HG02642 (cell line): ENCODE results near the gene KATNAL1.
"Not testable (repeated sequence)": the region's sequence is repeated elsewhere in the genome, so short reads cannot be mapped to it uniquely, and the experiment has no call there.

Experiments used
- ATAC-seq: cut with Tn5 transposase; IDR thresholded peaks from one replicate; pipeline ENCODE4 v1.9.1; 2021; ENCODE audit warnings: mild to moderate bottlenecking; ENCODE audit not compliant: unreplicated experiment, poor library complexity

KATNAL1 gene

DNA sequence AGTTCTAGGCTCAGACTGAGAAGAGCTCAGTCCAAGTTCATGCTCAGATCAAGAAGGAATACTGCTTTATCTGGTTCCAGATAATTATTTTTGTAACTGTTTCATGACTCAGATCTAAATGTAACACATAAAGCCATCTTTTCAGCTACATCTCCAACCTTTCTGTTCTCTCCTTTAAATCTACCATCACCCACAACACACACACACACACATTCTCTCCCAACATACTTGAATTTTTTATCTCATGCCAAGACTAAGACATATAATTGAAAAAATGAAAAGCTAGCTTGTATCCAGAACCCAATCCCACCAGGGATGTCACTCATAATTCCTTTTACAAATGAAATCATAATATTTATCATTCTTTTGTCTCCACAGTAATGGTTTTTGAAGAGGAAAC, 7.6 kb downstream of the KATNAL1 start:
- no peak for ATAC-seq

DNA sequence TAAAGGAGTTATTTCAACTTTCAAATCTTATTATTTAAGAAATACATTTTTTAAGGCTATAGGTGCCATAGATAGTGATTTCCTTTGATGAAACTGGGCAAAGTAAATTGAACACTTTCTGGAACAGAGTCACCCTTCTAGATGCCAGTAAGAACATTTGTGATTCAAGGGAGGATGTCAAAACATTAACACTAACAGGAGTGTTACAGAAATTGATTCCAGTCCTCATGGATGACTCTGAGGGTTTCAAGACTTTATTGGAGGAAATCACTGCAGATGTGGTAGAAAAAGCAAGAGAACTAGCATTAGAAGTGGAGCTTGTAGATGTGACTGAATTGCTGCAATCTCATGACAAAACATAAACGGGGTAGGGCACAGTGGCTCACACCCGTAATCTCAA, 12.2 kb downstream of the KATNAL1 start:
- ATAC-seq: no peak

DNA sequence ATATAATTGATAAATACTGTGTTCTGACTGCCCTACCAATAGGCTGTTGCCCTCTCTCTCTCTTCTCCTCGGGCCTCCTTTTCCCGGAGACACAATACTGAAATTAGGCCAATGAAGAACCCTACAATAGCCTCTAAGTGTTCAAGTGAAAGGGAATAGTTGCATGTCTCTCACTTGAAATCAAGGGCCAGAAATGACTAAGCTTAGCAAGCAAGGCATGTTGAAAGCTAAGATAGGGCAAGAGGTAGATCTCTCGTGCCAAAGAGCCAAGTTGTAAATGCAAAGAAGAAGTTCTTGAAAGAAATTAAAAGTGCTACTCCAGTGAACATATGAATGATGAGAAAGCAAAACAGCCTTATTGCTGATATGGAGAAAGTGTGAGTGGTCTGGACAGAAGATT, 13.3 kb downstream of the KATNAL1 start:
- ATAC-seq: no peak

DNA sequence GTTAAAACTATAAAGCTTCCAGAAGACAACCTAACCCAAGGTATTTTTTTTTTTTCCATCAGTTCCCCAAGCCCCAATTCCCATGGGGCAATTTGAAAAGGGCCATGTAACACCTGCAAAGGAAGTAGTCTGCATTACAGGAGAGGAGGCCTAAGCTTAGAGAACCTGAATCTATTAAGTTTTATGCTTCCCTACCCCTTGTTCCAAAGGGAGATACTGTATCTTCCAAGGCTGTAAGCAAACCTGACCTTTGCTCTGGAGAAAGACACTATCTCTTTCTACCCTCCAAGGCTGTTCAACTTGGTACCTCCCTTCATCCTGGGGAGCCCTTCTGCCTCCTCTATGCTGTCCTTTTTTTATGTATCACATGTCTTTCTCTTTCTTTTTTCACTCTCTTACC, 15.0 kb downstream of the KATNAL1 start:
- no peak for ATAC-seq

DNA sequence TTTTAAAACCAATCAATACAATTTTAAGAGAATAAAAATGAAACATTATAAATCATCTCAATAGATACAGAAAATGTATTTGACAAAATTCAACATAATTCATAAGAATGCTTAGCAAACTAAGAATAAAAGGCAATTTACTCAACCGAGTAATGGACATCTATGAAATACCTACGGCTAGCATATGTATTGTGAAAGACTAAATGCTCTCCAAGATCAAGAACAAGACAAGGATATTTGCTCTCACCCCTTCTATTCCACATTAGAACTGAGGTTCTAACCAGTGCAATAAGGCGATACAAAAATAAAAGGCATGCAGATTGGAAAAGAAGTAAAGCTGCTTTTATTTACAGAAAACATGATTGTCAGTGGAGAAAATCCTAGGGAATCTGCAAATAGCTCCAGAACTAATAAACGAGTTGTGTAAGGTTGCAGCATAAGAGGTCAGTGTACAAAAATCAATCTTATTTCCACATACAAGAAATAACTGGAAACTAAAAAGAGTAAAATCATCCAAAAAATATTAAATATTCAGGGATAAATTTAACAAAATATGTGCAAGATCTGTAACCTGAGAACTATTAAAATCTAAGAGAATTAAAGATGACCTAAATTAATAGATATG, 16.4 kb downstream of the KATNAL1 start:
- ATAC-seq: no peak

DNA sequence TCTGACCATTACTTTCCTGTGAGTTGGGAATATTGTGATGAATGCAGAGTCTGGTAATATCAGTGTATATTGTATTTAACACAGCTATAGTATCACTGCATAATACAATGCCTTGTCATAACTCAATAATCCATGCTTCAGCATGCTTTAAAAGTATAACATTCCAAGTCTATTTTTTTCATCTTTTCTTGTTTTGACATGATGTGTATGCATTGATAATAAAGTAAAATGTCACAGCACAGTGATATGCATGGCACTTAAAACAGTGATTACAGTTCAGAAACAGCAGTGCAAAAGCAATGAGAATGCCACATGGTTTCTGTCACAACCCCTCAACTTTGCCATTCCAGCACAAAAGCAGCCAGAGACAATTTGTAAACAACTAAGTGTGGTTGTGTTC, 17.8 kb downstream of the KATNAL1 start:
- no peak for ATAC-seq

DNA sequence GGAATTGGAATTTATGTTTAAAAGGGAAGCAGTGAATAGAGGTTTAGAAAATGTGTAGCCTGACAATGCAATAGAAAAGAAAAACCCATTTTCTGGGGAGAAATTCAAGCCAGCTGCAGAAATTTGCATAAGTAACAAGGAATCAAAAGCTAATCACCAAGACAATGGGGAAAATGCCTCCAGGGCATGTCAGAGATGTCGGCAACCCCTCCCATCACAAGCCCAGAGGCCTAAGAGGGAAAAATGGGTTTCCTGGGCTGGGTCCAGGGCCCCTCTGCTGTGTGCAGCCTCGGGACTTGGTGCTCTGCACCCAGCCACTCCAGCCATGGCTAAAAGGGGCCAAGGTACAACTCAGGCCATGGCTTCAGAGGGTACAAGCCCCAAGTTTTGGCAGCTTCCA, 21.3 kb downstream of the KATNAL1 start:
- ATAC-seq: not testable (repeated sequence)

DNA sequence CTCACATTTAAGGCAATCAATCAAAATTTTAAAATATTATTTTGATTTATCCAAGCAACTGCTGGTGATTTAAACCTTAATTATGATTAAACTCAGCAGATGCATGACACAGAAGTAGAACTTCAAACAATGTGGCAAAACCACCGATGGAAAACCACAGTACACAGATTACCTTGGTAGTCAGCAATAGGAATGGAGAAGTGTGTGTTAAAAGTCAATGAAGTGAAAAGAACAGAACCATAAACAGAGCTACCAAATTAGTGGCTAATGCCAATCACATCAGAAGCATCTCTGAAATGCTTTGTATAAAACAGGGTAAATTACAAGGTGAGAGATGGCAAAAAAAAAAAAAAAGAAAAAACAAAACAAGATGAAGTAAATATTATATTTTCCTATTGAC, 31.2 kb downstream of the KATNAL1 start:
- no peak for ATAC-seq

- no peak for ATAC-seq
Observed at GRCh38 chr13:30274083-30274482, 33.3 kb downstream of the KATNAL1 start.

GRCh38 chr13:30270035-30270434, 37.3 kb downstream of the KATNAL1 start:
- ATAC-seq: not testable (repeated sequence)

DNA sequence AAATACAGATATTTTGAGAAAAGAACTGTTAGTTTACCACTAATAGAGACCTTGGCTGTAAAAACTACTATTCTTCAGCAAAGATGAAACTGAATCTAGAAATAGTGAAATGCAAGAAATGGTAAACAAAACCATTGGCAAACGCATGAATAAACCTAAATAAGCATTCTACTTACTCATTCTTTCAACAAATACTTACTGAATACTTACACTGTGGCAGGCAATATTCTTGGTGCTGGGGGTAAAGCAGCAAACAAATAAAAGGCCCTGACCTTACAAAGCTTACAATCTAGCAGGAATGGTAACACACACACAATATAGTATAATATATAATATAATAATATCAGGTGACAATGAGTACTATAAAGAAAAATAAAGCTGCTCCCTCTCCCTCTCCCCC, 38.7 kb downstream of the KATNAL1 start:
- no peak for ATAC-seq

GRCh38 chr13:30266756-30267155, 40.6 kb downstream of the KATNAL1 start:
- no peak for ATAC-seq

DNA sequence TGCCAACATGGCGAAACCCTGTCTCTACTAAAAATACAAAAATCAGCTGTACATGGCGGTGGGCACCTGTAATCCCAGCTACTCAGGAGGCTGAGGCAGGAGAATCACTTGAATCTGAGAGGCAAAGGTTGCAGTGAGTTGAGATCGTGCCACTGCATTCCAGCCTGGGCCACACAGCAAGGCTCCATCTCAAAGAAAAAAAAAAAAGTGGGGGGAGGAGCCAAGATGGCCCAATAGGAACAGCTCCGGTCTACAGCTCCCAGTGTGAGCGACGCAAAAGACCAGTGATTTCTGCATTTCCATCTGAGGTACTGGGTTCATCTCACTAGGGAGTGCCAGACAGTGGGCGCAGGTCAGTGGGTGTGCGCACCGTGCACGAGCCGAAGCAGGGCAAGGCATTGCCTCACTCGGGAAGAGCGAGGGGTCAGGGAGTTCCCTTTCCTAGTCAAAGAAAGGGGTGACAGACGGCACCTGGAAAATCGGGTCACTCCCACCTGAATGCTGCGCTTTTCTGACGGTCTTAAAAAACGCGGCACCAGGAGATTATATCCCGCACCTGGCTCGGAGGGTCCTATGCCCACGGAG, 48.1 kb downstream of the KATNAL1 start:
- ATAC-seq: not testable (repeated sequence)

GRCh38 chr13:30257468-30258099, 49.8 kb downstream of the KATNAL1 start:
- peak; percentile 48 for ATAC-seq

- no peak for ATAC-seq
Observed at GRCh38 chr13:30256713-30257467, 50.5 kb downstream of the KATNAL1 start.

DNA sequence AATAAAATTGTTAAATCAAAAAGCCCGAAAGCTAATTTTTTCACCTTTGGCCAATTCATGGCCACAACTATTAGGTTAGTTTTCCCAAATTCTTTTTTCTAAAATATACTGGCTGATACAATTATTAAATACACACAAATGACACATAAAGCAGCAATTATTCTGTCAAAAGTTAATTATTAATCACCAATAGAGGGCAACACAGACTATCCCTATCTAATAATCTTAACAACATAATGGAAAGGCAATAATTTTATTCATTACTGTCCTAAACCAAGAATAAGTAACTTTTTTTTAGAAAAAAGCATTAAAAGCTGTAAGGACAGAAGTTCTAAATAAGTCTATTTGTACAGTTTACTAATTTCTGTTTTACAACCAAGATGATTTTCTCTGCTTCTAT, 51.7 kb downstream of the KATNAL1 start:
- no peak for ATAC-seq

DNA sequence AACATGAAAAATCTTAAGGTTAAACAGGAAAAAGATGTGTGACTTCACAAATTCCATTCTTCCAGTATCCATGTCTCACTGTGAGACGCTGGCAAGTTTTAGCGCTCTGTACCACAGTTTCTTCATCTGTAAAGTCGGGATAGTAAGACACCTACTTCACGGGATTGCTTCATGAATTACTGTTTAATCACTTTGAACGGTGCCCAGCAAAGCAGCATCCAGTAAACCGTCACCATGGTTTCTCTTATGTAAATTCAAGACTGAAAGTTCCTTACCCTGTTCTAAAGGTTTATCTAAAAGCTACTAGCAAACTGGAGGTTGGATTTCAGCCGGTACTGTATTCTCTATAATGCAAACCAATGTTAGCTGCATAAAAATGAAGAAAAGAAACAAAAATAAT, 53.5 kb downstream of the KATNAL1 start:
- no peak for ATAC-seq

DNA sequence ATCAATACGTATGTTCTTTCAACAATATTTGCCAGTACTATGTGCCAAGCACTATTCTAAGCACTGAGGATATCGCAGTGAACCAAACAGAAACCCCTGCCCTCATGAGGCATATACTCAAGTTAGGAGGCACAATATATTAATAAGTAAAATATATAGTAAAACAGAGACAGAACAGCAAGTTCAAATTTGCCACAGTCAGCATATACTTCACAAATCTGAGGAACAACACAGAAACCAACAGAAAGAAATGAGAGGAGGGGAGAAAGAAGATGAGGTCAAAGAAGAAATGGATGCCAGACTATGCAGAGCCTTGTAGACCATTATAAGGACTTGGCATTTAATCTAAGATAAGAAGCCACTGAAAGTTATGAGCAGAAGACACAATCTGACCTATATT, 59.9 kb downstream of the KATNAL1 start:
- no peak for ATAC-seq

DNA sequence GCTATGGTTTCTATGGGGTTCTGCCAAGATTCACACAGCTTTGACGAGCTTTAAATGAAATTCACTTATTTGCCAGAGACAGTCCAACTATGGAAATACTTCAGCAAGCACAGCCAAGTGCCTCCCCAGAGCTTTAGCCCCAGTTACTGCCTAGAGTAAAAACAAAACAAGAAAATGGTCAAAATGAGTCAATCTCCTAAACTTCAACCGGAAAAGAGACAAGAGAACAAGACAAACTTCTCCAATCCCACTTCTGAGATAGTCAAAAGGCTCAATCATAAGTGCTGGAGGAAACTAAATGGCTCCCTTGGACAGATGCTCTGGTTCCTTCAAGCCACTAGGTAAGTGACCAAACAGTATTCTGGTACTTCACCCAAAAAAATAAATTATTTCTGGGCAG, 65.8 kb downstream of the KATNAL1 start:
- ATAC-seq: peak; percentile 60

- no peak for ATAC-seq
Observed at GRCh38 chr13:30240608-30241007, 66.7 kb downstream of the KATNAL1 start.

- ATAC-seq: no peak
Observed at GRCh38 chr13:30235216-30235615, 72.1 kb downstream of the KATNAL1 start.
